ENCODE data around the gene PLCL1. TPM values are rescaled to one million over a fixed set of nuclear protein-coding genes. Genes with fewer than 3 reads are reported as not detected.

PLCL1 gene
- total and polyA plus RNA-seq, 10 of the 15 experiments (the other 5 are each of a cell fraction or from before 2014, with no cell fraction given), result 0.03 to 1.5 (median 0.22) TPM

DNA sequence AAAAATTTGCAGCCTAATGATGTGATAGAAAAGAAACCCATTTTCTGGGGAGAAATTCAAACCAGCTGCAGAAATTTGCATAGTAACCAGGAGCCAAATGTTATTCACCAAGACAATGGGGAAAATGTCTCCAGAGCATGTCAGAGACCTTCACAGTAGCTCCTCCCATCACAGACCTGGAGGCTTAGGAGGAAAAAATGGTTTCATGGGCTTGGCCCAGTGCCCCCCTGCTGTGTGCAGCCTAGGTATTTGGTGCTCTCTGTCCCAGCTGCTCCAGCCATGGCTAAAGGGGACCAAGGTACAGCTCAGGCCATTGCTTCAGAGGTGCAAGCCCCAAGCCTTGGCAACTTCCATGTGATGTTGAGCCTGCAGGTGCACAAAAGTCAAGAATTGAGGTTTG, 352.9 kb downstream of the PLCL1 start:
- SMC1A ChIA-PET (ENCODE audit: uncharacterized antibody, unreplicated experiment), result no interaction called here
- DNase-seq (ENCODE audit: low read depth, low spot score) (no peak), ATAC-seq (no peak), FAIRE-seq (no peak)
- H3K9ac ChIP-seq (ENCODE audit: control insufficient read depth, insufficient read depth, low read length), result no peak overlapping the region
- CTCF ChIA-PET, result interaction anchor here (0.7 kb wide), 1 partner anchor 357 kb away, joined by 3 read pairs; no protein-coding TSS in a partner anchor
- H3K36me3 ChIP-seq (ENCODE audit: control insufficient read depth in 2 of 2, insufficient read depth in 2 of 2, low read length in 1 of 2), result no peaks in the 10 kb centered on the region
- BruUV-seq (replicated peaks), result no TSS peak
- TF ChIP-seq MTA3 (IDR thresholded peaks at IDR 0.05; ENCODE audit: borderline replicate concordance, low read length) (no peak), IKZF1 (conservative IDR thresholded peaks at IDR 0.05) (no peak), EP300 (IDR thresholded peaks at IDR 0.05; ENCODE audit: borderline replicate concordance in 1 of 2, control insufficient read depth in 1 of 2, low read depth in 2 of 2, low read length in 2 of 2) (no peak), DPF2 (IDR thresholded peaks at IDR 0.05) (no peak), RFX5 (IDR thresholded peaks at IDR 0.05; ENCODE audit: low read depth, low read length) (no peak), NR2C1 (IDR thresholded peaks at IDR 0.05) (no peak), IRF4 (IDR thresholded peaks at IDR 0.05; ENCODE audit: low read depth, low read length) (no peak), CBFB (IDR thresholded peaks at IDR 0.05; ENCODE audit: low read depth) (no peak), SMC3 (IDR thresholded peaks at IDR 0.05; ENCODE audit: borderline replicate concordance, low read length) (no peak), SP1 (IDR thresholded peaks at IDR 0.05; ENCODE audit: low read depth, low read length) (no peak)
- TF ChIP-seq, protein P1, sequence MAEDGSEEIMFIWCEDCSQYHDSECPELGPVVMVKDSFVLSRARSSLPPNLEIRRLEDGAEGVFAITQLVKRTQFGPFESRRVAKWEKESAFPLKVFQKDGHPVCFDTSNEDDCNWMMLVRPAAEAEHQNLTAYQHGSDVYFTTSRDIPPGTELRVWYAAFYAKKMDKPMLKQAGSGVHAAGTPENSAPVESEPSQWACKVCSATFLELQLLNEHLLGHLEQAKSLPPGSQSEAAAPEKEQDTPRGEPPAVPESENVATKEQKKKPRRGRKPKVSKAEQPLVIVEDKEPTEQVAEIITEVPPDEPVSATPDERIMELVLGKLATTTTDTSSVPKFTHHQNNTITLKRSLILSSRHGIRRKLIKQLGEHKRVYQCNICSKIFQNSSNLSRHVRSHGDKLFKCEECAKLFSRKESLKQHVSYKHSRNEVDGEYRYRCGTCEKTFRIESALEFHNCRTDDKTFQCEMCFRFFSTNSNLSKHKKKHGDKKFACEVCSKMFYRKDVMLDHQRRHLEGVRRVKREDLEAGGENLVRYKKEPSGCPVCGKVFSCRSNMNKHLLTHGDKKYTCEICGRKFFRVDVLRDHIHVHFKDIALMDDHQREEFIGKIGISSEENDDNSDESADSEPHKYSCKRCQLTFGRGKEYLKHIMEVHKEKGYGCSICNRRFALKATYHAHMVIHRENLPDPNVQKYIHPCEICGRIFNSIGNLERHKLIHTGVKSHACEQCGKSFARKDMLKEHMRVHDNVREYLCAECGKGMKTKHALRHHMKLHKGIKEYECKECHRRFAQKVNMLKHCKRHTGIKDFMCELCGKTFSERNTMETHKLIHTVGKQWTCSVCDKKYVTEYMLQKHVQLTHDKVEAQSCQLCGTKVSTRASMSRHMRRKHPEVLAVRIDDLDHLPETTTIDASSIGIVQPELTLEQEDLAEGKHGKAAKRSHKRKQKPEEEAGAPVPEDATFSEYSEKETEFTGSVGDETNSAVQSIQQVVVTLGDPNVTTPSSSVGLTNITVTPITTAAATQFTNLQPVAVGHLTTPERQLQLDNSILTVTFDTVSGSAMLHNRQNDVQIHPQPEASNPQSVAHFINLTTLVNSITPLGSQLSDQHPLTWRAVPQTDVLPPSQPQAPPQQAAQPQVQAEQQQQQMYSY (CRISPR knock-in tag; IDR thresholded peaks at IDR 0.05), result no peak
- TF ChIP-seq, protein P2, sequence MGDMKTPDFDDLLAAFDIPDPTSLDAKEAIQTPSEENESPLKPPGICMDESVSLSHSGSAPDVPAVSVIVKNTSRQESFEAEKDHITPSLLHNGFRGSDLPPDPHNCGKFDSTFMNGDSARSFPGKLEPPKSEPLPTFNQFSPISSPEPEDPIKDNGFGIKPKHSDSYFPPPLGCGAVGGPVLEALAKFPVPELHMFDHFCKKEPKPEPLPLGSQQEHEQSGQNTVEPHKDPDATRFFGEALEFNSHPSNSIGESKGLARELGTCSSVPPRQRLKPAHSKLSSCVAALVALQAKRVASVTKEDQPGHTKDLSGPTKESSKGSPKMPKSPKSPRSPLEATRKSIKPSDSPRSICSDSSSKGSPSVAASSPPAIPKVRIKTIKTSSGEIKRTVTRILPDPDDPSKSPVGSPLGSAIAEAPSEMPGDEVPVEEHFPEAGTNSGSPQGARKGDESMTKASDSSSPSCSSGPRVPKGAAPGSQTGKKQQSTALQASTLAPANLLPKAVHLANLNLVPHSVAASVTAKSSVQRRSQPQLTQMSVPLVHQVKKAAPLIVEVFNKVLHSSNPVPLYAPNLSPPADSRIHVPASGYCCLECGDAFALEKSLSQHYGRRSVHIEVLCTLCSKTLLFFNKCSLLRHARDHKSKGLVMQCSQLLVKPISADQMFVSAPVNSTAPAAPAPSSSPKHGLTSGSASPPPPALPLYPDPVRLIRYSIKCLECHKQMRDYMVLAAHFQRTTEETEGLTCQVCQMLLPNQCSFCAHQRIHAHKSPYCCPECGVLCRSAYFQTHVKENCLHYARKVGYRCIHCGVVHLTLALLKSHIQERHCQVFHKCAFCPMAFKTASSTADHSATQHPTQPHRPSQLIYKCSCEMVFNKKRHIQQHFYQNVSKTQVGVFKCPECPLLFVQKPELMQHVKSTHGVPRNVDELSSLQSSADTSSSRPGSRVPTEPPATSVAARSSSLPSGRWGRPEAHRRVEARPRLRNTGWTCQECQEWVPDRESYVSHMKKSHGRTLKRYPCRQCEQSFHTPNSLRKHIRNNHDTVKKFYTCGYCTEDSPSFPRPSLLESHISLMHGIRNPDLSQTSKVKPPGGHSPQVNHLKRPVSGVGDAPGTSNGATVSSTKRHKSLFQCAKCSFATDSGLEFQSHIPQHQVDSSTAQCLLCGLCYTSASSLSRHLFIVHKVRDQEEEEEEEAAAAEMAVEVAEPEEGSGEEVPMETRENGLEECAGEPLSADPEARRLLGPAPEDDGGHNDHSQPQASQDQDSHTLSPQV (IDR thresholded peaks at IDR 0.05), result no peak
- TF ChIP-seq, protein P3, sequence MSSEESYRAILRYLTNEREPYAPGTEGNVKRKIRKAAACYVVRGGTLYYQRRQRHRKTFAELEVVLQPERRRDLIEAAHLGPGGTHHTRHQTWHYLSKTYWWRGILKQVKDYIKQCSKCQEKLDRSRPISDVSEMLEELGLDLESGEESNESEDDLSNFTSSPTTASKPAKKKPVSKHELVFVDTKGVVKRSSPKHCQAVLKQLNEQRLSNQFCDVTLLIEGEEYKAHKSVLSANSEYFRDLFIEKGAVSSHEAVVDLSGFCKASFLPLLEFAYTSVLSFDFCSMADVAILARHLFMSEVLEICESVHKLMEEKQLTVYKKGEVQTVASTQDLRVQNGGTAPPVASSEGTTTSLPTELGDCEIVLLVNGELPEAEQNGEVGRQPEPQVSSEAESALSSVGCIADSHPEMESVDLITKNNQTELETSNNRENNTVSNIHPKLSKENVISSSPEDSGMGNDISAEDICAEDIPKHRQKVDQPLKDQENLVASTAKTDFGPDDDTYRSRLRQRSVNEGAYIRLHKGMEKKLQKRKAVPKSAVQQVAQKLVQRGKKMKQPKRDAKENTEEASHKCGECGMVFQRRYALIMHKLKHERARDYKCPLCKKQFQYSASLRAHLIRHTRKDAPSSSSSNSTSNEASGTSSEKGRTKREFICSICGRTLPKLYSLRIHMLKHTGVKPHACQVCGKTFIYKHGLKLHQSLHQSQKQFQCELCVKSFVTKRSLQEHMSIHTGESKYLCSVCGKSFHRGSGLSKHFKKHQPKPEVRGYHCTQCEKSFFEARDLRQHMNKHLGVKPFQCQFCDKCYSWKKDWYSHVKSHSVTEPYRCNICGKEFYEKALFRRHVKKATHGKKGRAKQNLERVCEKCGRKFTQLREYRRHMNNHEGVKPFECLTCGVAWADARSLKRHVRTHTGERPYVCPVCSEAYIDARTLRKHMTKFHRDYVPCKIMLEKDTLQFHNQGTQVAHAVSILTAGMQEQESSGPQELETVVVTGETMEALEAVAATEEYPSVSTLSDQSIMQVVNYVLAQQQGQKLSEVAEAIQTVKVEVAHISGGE (CRISPR knock-in tag; IDR thresholded peaks at IDR 0.05), result no peak
- no peaks in the 10 kb centered on the region; the same call in 2 of the 3 replicates for H3K9me3 ChIP-seq (replicated peaks; ENCODE audit: control insufficient read depth, insufficient read depth, low read length)
- no peaks in the 10 kb centered on the region for H3K79me2 ChIP-seq (ENCODE audit: control insufficient read depth, insufficient read depth, low read length)
- POLR2A ChIA-PET, result no interaction called here
- no peak overlapping the region for H3K4me2 ChIP-seq (ENCODE audit: control insufficient read depth, insufficient read depth)
- no peak overlapping the region for H3K4me3 ChIP-seq
- no peaks in the 10 kb centered on the region for H4K20me1 ChIP-seq (ENCODE audit: control insufficient read depth, insufficient read depth)
- intact Hi-C loops (cut with micrococcal nuclease; ENCODE audit: unreplicated experiment) (no loop called here), in situ Hi-C loops (cut with MboI) (no loop called here)
- no peaks in the 10 kb centered on the region for H3K27me3 ChIP-seq (replicated peaks in 1 of 2; ENCODE audit: control insufficient read depth in 2 of 2, insufficient read depth in 2 of 2, low read length in 1 of 2)
- no peak overlapping the region for H2AFZ ChIP-seq (ENCODE audit: control insufficient read depth, low read depth, low read length)
- no peak overlapping the region for H3K27ac ChIP-seq (ENCODE audit: control insufficient read depth, insufficient read depth)
- RAD21 ChIA-PET (ENCODE audit: unreplicated experiment), result no interaction called here
- H3K4me1 ChIP-seq (ENCODE audit: control insufficient read depth, insufficient read depth, low read length), result no peaks in the 10 kb centered on the region
